HEK293 (cell line): ENCODE results near the gene MAST2.
A peak's percentile ranks its signal among the peaks of the same experiment; 100 is the strongest.

Experiments
- CTCF ChIA-PET: fragments of 350-600 bp; formaldehyde crosslinking; extraction: SDS; loops from one replicate; lab custom pipeline; 2021; ENCODE audit warnings: antibody characterized with exemption; lab: Yijun Ruan, JAX
- POLR2A ChIA-PET: fragments of 300-600 bp; formaldehyde crosslinking; extraction: SDS; loops from one replicate; lab custom pipeline; 2020; ENCODE audit warnings: antibody characterized with exemption, inconsistent platforms; lab: Yijun Ruan, JAX
- H3K27ac ChIP-seq: fragments of 200-500 bp; sonication (Bioruptor generic); 2 replicates; pipeline ENCODE4 v1.5.1; 2014; ENCODE audit warnings: low read depth, low read length, control low read depth, inconsistent platforms; ENCODE audit errors: extremely low read depth
- H3K36me3 ChIP-seq, 2 experiments: fragments of 200-500 bp in 1 of 2; sonication (Bioruptor generic) in 1 of 2; 1 replicate in 1 of 2; 2 replicates in 1 of 2; pipeline ENCODE4 v1.5.1; 2014 to 2017; ENCODE audit warnings: inconsistent platforms in 2 of 2, low read length in 2 of 2; ENCODE audit not compliant: control insufficient read depth in 2 of 2, insufficient read depth in 1 of 2
- H3K4me1 ChIP-seq: fragments of 200-500 bp; sonication (Bioruptor generic); 2 replicates; pipeline ENCODE4 v1.5.1; 2014; ENCODE audit warnings: mild to moderate bottlenecking, low read length, inconsistent platforms; ENCODE audit not compliant: control insufficient read depth, insufficient read depth
- H3K4me3 ChIP-seq: 2 replicates; pipeline ENCODE4 v1.5.1; 2011; ENCODE audit warnings: low read depth, mild to moderate bottlenecking, control low read depth, low read length, moderate library complexity
- H3K9me3 ChIP-seq: fragments of 200-500 bp; sonication (Bioruptor generic); 2 replicates; pipeline ENCODE4 v1.5.1; 2014; ENCODE audit warnings: low read depth, low read length, inconsistent platforms; ENCODE audit not compliant: control insufficient read depth, insufficient read depth
- GLI2 ChIP-seq: fragments of 450-650 bp; formaldehyde crosslinking; IDR thresholded peaks from 2 replicates; pipeline ENCODE4; 2017; ENCODE audit warnings: missing biosample characterization, missing genetic modification characterization, low read depth, borderline replicate concordance
- KLF7 ChIP-seq: fragments of 450-650 bp; formaldehyde crosslinking; IDR thresholded peaks from 2 replicates; pipeline ENCODE4 v1.5.1; 2016; ENCODE audit warnings: missing biosample characterization, missing genetic modification characterization, borderline replicate concordance
- MEIS1 ChIP-seq: sonication (generic); formaldehyde crosslinking; IDR thresholded peaks from 2 replicates; pipeline ENCODE4 v1.8.1; 2022; ENCODE audit warnings: missing genetic modification reagents, mild to moderate bottlenecking, borderline replicate concordance
- PRDM4 ChIP-seq: fragments of 450-650 bp; formaldehyde crosslinking; IDR thresholded peaks from 2 replicates; pipeline ENCODE4 v1.5.1; 2017; ENCODE audit warnings: missing biosample characterization, missing genetic modification characterization
- ZNF121 ChIP-seq: fragments of 450-650 bp; formaldehyde crosslinking; IDR thresholded peaks from 2 replicates; pipeline ENCODE4 v1.5.1; 2016; ENCODE audit warnings: missing biosample characterization, missing genetic modification characterization
- ZNF175 ChIP-seq: fragments of 450-650 bp; formaldehyde crosslinking; IDR thresholded peaks from 2 replicates; pipeline ENCODE4 v1.5.1; 2016; ENCODE audit warnings: missing biosample characterization, missing genetic modification characterization
- ZNF23 ChIP-seq: fragments of 450-650 bp; formaldehyde crosslinking; IDR thresholded peaks from 2 replicates; pipeline ENCODE4 v1.5.1; 2016; ENCODE audit warnings: missing biosample characterization, missing genetic modification characterization, borderline replicate concordance
- ZNF280D ChIP-seq: fragments of 450-650 bp; formaldehyde crosslinking; IDR thresholded peaks from 2 replicates; pipeline ENCODE4 v1.5.1; 2016; ENCODE audit warnings: missing biosample characterization, missing genetic modification characterization
- ZNF416 ChIP-seq: fragments of 450-650 bp; formaldehyde crosslinking; IDR thresholded peaks from 2 replicates; pipeline ENCODE4 v1.5.1; 2016; ENCODE audit warnings: missing biosample characterization, missing genetic modification characterization
- ZNF561 ChIP-seq: fragments of 450-650 bp; IDR thresholded peaks from 2 replicates; pipeline ENCODE4 v1.5.1; 2018; ENCODE audit warnings: missing biosample characterization, missing genetic modification characterization, borderline replicate concordance
- ZNF629 ChIP-seq: fragments of 450-650 bp; formaldehyde crosslinking; IDR thresholded peaks from 2 replicates; pipeline ENCODE4 v1.5.1; 2017; ENCODE audit warnings: missing biosample characterization, missing genetic modification characterization
- ZNF747 ChIP-seq: fragments of 450-650 bp; formaldehyde crosslinking; IDR thresholded peaks from 2 replicates; pipeline ENCODE4 v1.5.1; 2016; ENCODE audit warnings: missing biosample characterization, missing genetic modification characterization
- ZNF768 ChIP-seq: fragments of 450-650 bp; formaldehyde crosslinking; IDR thresholded peaks from 2 replicates; pipeline ENCODE4 v1.5.1; 2018; ENCODE audit warnings: missing biosample characterization, mild to moderate bottlenecking, missing genetic modification characterization
- TF ChIP-seq, protein P1 (sequence below): fragments of 450-650 bp; formaldehyde crosslinking; IDR thresholded peaks from 2 replicates; pipeline ENCODE4 v1.5.1; 2016; ENCODE audit warnings: missing biosample characterization, missing genetic modification characterization
- TF ChIP-seq, protein P2 (sequence below): fragments of 450-650 bp; formaldehyde crosslinking; IDR thresholded peaks from 2 replicates; pipeline ENCODE4 v1.5.1; 2016; ENCODE audit warnings: missing biosample characterization, missing genetic modification characterization

The MAST2 gene

DNA sequence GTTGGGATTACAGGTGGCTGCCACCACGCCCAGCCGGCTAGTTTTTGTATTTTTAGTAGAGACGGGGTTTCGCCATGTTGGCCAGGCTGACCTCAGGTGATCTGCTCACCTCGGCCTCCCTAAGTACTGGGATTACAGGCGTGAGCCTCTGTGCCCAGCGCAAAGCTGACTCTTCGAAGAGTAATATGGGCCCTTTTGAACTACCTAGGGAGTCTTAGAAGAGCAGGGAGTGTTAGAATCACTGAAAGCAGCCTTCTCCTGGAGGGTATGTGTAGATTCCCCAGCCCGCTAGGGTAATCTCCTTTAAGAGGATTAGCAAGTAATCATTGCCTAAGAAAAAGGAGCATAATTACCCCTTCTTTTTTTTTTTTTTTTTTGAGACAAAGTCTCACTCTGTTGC, 6.5 kb upstream of the MAST2 start:
- Histone ChIP-seq H3K27ac (no peak overlapping the region), H3K36me3 (no peaks in the 10 kb centered on the region), H3K4me3 (no peak overlapping the region), H3K4me1 (no peaks in the 10 kb centered on the region), H3K9me3 (no peaks in the 10 kb centered on the region)
- POLR2A ChIA-PET = no interaction called here
- CTCF ChIA-PET = no interaction called here
- TF ChIP-seq ZNF175 (tag by site-specific recombination) = no peak
- TF ChIP-seq ZNF280D = no peak
- TF ChIP-seq ZNF561 (tag by site-specific recombination) = no peak
- no peak for TF ChIP-seq KLF7 (tag by site-specific recombination)
- TF ChIP-seq, protein P1, sequence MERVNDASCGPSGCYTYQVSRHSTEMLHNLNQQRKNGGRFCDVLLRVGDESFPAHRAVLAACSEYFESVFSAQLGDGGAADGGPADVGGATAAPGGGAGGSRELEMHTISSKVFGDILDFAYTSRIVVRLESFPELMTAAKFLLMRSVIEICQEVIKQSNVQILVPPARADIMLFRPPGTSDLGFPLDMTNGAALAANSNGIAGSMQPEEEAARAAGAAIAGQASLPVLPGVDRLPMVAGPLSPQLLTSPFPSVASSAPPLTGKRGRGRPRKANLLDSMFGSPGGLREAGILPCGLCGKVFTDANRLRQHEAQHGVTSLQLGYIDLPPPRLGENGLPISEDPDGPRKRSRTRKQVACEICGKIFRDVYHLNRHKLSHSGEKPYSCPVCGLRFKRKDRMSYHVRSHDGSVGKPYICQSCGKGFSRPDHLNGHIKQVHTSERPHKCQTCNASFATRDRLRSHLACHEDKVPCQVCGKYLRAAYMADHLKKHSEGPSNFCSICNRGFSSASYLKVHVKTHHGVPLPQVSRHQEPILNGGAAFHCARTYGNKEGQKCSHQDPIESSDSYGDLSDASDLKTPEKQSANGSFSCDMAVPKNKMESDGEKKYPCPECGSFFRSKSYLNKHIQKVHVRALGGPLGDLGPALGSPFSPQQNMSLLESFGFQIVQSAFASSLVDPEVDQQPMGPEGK (tag by site-specific recombination) = no peak
- TF ChIP-seq ZNF629 (tag by site-specific recombination) = no peak
- TF ChIP-seq ZNF121 (tag by site-specific recombination) = no peak
- no peak for TF ChIP-seq GLI2
- TF ChIP-seq ZNF768 (tag by site-specific recombination) = no peak
- TF ChIP-seq PRDM4 (tag by site-specific recombination) = no peak
- TF ChIP-seq ZNF23 (tag by site-specific recombination) = no peak
- no peak for TF ChIP-seq ZNF747 (tag by site-specific recombination)

GRCh38 chr1:45800899-45801298, 2.5 kb upstream of the MAST2 start:
- TF ChIP-seq ZNF416 (tag by site-specific recombination) (no peak), ZNF280D (no peak), MEIS1 (CRISPR knock-in tag) (no peak)
- TF ChIP-seq, protein P2, sequence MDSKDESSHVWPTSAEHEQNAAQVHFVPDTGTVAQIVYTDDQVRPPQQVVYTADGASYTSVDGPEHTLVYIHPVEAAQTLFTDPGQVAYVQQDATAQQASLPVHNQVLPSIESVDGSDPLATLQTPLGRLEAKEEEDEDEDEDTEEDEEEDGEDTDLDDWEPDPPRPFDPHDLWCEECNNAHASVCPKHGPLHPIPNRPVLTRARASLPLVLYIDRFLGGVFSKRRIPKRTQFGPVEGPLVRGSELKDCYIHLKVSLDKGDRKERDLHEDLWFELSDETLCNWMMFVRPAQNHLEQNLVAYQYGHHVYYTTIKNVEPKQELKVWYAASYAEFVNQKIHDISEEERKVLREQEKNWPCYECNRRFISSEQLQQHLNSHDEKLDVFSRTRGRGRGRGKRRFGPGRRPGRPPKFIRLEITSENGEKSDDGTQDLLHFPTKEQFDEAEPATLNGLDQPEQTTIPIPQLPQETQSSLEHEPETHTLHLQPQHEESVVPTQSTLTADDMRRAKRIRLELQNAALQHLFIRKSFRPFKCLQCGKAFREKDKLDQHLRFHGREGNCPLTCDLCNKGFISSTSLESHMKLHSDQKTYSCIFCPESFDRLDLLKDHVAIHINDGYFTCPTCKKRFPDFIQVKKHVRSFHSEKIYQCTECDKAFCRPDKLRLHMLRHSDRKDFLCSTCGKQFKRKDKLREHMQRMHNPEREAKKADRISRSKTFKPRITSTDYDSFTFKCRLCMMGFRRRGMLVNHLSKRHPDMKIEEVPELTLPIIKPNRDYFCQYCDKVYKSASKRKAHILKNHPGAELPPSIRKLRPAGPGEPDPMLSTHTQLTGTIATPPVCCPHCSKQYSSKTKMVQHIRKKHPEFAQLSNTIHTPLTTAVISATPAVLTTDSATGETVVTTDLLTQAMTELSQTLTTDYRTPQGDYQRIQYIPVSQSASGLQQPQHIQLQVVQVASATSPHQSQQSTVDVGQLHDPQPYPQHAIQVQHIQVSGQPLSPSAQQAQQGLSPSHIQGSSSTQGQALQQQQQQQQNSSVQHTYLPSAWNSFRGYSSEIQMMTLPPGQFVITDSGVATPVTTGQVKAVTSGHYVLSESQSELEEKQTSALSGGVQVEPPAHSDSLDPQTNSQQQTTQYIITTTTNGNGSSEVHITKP (tag by site-specific recombination) = 0 out of 2 replicates have a peak, but pooled peaks have one; percentile 31
- no peak overlapping the region for H3K4me3 ChIP-seq
- no peaks in the 10 kb centered on the region for H3K9me3 ChIP-seq
- H3K27ac ChIP-seq = no peak overlapping the region
- peaks cover 0 to 1% of the 10 kb centered on the region in 2 experiments; a peak in 1 of 3 replicates for H3K36me3 ChIP-seq
- ChIA-PET CTCF (interaction anchor here (0.6 kb wide), 2 partner anchors 38 to 43 kb away, joined by 3 read pairs; no protein-coding TSS in a partner anchor), POLR2A (interaction anchor here (0.5 kb wide), 1 partner anchor 69 kb away, joined by 3 read pairs; no protein-coding TSS in a partner anchor)
- no peaks in the 10 kb centered on the region; the same call in 1 of the 2 replicates for H3K4me1 ChIP-seq
